GM15510 (cell line): ENCODE measurements around the gene COL4A5.

Experiments
- POLR2A ChIP-seq: IDR thresholded peaks from 3 replicates; pipeline ENCODE4 v1.6.1; 2011; ENCODE audit warnings: borderline replicate concordance; ENCODE audit not compliant: insufficient read length; ENCODE audit errors: extremely low read depth

Gene COL4A5

GRCh38 chrX:108439426-108439942, at the start of gene COL4A5:
TSS of gene COL4A5 (plus strand) at chrX:108439838. CDS start at chrX:108440126, 288 bp downstream.
- TF ChIP-seq POLR2A = no peak

GRCh38 chrX:108396188-108396891, 43.3 kb upstream of the COL4A5 start:
- no peak for TF ChIP-seq POLR2A

GRCh38 chrX:108396986-108397385, 42.7 kb upstream of the COL4A5 start:
- no peak for TF ChIP-seq POLR2A

- no peak for TF ChIP-seq POLR2A
Observed at GRCh38 chrX:108397627-108398391, 41.8 kb upstream of the COL4A5 start.

GRCh38 chrX:108399418-108400165, 40.0 kb upstream of the COL4A5 start:
- no peak for TF ChIP-seq POLR2A

- TF ChIP-seq POLR2A = no peak
Observed at GRCh38 chrX:108412783-108413182, 26.9 kb upstream of the COL4A5 start.

- no peak for TF ChIP-seq POLR2A
Observed at GRCh38 chrX:108415146-108415545, 24.5 kb upstream of the COL4A5 start.

- no peak for TF ChIP-seq POLR2A
Observed at GRCh38 chrX:108415891-108416290, 23.7 kb upstream of the COL4A5 start.

GRCh38 chrX:108417257-108417656, 22.4 kb upstream of the COL4A5 start:
- no peak for TF ChIP-seq POLR2A

GRCh38 chrX:108419401-108419800, 20.2 kb upstream of the COL4A5 start:
- TF ChIP-seq POLR2A = no peak

GRCh38 chrX:108420481-108420880, 19.2 kb upstream of the COL4A5 start:
- TF ChIP-seq POLR2A = no peak

- no peak for TF ChIP-seq POLR2A
Observed at GRCh38 chrX:108426262-108426661, 13.4 kb upstream of the COL4A5 start.

GRCh38 chrX:108435261-108435660, 4.4 kb upstream of the COL4A5 start:
- TF ChIP-seq POLR2A = no peak

GRCh38 chrX:108437349-108438109, 2.1 kb upstream of the COL4A5 start:
- TF ChIP-seq POLR2A = no peak
